HG03196 (cell line): ENCODE results near the gene OR5F1.

ENCODE experiments used
- ATAC-seq: cut with Tn5 transposase; IDR thresholded peaks from one replicate; pipeline ENCODE4 v1.9.1; 2021; ENCODE audit not compliant: unreplicated experiment

The OR5F1 gene

GRCh38 chr11:55994525-55994924 is at the start of gene OR5F1:
OR5F1 (minus strand) TSS chr11:55994625; CDS start chr11:55994625, 0 bp downstream.
- no peak for ATAC-seq

DNA sequence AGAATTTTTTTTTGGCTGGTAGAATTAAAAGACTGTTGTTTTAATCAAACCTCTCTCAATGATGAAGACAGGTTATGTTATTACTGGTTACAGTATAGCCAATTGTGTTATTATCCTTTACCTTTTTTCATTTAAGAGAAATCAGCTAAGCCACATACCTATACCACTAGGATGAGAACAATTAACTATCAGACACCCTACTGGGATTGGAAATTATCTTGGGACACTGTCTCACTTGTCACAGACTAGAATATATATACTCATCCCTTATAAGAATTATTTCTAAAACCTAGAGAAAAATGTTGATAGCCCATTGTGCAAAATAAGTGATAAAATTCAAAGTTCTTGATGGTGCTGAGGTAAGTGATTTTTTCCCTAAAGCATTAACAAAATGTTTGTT is 32.9 kb upstream of the OR5F1 start, which contains the start of gene OR5AS1:
Gene OR5AS1 (plus strand): TSS at position 301 of the 400 bp plus-strand sequence. CDS start 2,765 bp downstream, outside the sequence.
- ATAC-seq: no peak

DNA sequence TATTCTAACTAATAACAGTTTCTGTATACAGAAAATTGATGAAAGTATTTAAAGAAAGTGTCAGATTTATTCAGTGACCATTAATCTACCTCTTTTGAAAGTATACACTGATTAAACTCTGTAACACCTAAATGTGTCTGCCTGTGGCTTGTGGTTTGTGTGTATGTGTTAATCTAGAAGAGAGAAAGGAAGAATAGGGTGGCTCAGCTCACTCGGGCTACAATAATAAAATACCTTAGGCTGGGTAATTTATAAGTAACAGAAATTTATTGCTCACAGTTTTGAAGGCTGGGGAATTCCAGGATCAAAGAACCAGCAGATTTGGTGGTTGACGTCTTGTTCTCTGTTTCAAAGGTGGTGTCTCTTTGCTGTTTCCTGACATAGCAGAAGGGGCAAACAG is 19.4 kb upstream of the OR5F1 start:
- ATAC-seq: no peak

GRCh38 chr11:56010716-56011115 is 16.3 kb upstream of the OR5F1 start:
- ATAC-seq: no peak

GRCh38 chr11:55970935-55971334 is 23.5 kb downstream of the OR5F1 start:
- no peak for ATAC-seq

DNA sequence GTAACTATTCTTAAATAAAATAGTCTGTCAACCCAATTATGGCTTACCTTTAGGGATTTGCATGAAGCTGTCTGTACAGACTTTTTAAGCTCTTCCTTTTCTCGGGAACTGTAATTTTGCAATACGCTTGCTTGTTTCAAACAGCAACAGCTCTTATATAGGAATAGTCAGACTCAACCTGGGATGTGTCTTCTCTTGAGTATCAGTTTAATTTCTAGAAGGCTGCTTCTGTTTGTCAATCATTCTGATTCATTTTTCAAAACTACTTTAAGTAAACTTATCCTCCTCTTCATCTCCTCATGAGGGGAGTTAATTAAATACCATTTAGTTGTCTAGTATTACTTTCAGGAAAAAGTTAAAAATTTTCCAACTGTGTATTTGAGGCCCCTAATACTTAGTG is 24.6 kb downstream of the OR5F1 start, which contains the start of gene OR10AG1:
Gene OR10AG1 (minus strand): TSS at position 101 of the 400 bp plus-strand sequence. CDS start 38 bp downstream, at position 63.
- no peak for ATAC-seq

DNA sequence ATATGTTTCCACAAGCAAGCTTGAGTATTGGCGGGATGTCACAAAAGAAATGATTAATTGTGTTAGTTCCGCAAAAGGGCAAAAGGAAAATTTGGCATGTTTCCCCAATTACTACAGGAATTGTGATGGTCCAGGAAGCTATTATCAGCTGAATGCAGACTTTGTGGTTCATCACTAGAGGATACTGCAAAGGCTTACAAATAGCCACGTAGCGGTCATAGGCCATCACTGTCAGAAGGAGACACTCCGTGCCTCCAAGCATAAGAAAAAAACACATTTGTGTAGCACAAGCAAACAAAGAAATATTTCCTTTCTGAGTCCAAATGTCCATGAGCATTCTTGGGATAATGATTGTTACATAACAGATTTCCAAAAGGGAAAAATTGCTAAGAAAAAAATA is 26.5 kb downstream of the OR5F1 start:
- no peak for ATAC-seq

DNA sequence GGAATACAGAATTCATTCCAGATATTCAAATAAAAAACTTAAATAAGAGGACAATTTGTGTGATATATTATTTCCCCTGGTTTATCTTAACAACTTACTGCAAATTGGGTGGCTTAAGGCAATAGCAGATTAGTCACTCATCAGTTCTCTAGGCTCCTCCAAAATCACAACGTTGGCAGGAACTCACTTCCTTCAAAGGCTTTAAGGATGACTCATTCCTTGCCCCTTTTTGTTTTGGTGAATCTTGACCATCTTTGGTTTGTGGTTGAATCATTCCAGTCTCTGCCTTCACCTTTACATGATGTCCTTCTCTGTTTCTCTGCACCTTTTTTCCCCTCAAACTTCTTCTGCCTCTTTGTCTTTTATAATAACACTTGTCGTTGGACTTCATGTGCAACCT is 28.0 kb downstream of the OR5F1 start:
- no peak for ATAC-seq

- no peak for ATAC-seq
Observed at GRCh38 chr11:55956521-55956920, 37.9 kb downstream of the OR5F1 start.

DNA sequence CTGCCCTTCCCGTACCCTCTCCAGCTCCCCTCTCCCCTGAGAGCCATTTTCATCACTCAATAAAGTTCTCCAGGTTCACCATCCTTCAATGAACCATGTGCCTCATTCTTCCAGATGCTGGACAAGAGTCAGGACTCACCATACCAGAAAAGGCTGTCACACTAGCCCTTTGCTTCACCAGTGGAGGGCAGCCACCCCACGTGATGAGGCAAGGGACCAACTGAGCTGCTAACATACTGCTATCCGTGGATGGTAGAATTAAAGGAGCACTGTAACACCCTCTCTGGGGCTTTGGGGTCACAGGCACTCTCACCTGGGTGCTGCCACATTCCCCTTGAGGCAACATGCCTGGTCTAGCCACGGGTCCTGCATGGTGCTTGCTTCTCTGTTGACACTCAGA is 45.1 kb downstream of the OR5F1 start:
- ATAC-seq: no peak
